NOMO-1 treated with DMSO at 0.1 percent for 48 hours (cell line): ENCODE measurements around the gene KAZALD1.

Experiments used
- DNase-seq: peaks from one replicate; lab custom pipeline; 2025; ENCODE audit not compliant: unreplicated experiment; lab: John Stamatoyannopoulos, UW

The KAZALD1 gene

GRCh38 chr10:101066896-101067355 is 5.1 kb downstream of the KAZALD1 start:
- DNase-seq, result no peak

DNA sequence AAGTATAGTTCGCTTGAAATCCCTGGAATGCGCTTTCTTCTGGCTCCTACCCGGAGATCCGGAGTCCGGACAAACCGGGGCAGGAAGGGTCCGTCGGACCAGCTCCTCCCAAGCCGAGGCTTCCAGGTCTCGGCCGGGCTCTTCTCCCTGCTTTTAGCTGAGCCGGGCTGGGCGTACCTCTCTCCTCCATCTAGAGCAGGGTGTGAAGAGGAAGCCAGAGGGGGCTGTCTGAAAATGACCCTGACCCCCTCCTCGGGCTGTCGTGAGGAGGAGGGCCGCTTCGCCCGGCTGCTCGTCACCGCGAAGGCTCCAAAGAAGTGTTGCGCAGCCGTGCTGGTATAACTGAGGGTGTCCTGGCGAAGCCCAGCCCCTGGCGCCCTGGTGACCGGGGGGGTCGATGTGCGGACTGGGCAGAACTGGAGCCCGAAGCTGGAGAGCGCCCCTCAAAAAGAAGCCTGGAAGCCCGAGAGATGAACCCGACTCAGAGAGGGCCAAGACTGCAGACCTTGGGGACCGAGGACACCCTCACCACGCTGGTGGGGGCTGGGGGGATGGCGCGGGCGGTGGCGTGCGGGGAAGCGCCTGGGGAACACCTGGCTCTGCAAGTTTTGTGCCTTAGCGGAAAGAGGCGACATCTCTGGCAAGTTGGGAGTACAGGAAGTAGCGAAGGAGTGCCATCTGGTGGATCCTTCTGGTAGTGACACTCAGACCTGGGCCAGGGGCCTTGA is 5.7 kb downstream of the KAZALD1 start:
- DNase-seq, result peak; percentile 78

DNA sequence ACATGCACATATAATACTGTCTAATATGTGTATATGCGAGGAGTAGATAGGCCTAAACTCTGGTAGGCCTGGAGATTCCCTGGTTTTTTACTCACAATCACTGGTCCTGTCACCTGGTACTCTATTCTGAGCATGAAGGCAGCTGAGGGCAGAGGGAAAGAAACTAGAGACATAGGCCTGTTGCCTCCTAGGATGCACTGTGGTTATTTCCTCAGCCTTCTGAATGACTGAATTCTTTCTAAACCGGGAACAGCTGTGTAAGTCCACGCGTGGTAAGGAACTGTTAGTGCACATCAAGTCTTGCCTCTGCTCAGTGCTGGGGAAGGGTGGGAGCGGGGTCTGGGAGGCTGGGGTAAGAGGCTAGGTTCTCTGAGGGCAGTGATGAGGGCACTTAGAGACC is 7.7 kb downstream of the KAZALD1 start:
- DNase-seq, result no peak

DNA sequence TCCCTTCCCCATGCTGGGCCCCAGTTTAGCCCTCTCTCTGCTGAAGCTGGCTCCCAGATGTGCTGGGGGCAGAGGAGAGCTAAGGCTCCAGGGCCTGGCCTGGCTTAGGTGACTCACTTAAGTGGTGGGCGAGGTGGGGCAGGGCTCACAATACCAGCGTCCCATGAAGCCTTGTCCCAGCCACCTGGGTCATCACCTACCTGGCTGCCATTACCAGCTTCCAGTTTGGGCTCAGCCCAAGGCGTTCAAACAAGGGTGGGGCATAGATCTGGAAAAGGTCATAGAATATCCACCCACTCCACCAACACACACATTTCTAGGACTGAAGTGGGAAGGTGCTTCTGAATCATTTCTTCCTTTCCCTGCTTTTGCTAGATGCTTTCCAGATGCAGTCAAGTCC is 8.3 kb downstream of the KAZALD1 start:
- DNase-seq, result no peak

DNA sequence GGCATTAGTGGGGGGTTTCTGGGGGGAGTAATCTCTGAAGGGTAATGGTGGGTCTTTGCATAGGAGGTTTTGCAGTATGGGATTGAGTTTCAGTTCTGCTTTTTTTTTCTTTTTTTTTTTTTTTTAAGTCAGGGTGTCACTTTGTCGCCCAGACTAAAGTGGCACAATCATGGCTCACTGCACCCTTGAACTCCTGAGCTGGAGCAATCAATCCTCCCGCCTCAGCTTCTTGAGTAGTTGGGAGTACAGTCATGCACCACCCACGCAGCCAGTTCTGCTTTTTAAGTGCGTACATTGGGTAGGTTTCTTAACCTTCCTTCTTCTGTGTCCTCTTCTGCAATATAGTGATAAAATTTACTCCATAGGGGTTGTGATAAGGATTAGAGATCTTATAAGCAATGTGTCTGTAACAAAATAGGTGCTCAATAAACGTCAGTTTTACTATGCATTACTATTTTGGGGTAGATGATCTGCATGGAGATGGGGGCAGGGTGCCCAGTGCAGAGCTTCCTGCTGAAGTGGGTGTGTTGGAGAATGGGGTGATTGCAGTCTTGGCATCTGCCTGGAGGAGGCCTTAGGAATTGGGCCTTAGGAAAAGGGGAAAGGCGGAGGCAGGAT is 9.6 kb downstream of the KAZALD1 start:
- peak; percentile 96 for DNase-seq

DNA sequence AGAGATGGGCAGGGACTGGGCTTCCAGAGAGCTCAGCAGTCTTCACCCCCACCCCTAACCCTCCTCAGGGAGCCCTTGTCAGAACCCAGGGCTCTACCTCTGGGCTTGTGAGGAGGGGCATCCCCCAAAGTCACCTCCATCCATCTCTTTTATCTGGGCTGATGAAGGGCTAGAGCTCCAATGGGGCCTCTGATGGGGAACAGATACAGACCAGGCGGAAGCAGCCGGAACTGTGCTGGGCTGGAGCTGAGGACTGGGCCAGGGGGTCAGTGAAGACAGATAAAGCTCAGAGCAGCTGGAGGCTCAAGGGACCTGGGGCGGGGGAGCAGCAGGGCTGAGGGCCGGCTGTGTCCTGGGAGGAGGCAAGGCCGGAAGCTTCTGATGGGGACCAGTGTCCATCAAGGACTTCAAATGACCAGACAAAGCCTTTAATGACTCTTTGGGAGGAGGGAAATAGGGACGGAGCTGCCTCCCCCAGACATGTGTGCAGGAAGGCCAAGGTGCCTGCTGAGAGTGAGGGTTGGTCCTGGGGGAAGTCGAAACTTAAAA is 10.2 kb downstream of the KAZALD1 start:
- no peak for DNase-seq

GRCh38 chr10:101072923-101073322 is 11.1 kb downstream of the KAZALD1 start:
- no peak for DNase-seq

DNA sequence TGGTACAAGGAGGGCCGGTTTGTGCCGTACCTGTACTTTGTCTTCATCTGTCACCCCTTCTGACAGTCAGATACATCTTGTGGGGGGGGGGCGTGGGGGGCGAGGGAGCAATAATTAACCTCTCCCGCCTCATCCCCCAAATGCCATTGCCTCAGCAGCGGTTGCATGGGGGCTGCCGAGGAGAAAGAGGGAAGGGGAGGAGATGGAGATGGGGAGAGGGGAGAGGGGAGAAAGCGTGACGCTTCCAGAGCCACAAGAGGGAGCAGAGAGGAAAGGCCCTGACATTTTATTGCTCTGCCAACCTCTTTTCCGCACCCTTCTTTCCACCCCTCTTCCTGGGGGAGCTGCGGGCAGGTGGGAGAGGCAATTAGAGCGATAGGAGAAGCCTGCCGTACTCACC is 11.8 kb downstream of the KAZALD1 start:
- no peak for DNase-seq

- no peak for DNase-seq
Observed at GRCh38 chr10:101075775-101076174, 14.0 kb downstream of the KAZALD1 start.

DNA sequence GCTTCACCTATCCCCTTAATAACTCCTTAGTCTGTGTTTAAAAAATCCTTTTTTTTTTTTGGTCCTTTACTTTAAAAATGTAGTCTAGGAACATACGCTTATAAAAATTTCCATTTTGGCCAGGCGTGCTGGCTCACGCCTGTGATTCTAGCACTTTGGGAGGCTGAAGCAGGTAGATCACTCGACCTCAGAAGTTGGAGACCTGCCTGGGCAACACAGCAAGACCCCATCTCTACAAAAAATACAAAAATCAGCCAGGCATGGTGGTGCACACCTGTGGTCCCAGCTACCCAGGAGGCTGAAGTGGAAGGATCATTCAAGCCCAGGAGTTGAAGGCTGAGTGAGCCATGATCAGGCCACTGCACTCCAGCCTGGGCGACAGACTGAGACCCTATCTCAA is 14.8 kb downstream of the KAZALD1 start:
- no peak for DNase-seq

DNA sequence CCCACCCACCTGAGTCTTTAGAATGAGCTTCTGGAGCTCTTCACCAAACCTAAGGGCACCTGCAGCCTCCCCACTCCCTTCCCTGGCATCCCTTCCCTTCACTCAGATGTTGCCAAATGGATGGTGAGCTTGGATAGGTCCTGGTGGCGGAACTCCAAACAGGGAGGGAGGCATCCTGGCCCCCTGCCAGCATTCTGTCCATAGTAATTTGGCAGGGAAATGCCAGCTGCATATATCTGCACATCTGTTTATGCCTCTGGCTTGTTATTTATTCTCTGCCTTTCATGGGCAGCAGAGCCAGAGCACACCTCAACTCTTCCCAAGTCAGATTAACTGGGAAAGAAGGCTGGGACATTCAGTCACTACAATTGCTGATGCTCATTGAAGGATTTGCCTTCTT is 18.1 kb downstream of the KAZALD1 start:
- DNase-seq, result no peak

GRCh38 chr10:101080933-101081931 is 19.4 kb downstream of the KAZALD1 start:
- no peak for DNase-seq

GRCh38 chr10:101085846-101086245 is 24.1 kb downstream of the KAZALD1 start:
- DNase-seq, result no peak

- DNase-seq, result no peak
Observed at GRCh38 chr10:101087376-101087775, 25.6 kb downstream of the KAZALD1 start.

DNA sequence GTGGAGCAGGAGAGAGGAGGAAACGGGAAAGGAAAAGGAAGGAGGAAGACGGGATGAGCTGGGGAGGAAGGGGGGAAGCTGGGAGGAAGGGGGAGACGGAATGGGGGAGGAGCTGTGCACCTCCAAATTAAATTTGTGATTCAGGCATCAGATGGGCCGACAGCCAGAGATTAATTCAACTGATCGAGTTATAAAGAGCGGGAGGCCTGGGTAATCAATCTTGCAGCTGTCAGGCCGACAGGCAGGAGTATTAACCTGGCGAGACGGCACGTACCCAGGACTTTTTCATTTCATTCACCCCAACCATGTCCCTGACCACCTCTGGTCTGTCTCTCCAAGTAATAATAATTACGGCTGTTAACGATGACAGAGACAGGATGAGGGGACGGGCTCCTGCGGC is 26.2 kb downstream of the KAZALD1 start:
- DNase-seq, result no peak

GRCh38 chr10:101089520-101090299 is 27.9 kb downstream of the KAZALD1 start:
- DNase-seq, result no peak

GRCh38 chr10:101090597-101090996 is 28.8 kb downstream of the KAZALD1 start:
- DNase-seq, result no peak

- no peak for DNase-seq
Observed at GRCh38 chr10:101091546-101092290, 29.9 kb downstream of the KAZALD1 start.

- DNase-seq, result no peak
Observed at GRCh38 chr10:101092881-101093354, 31.1 kb downstream of the KAZALD1 start.
